Aorta (tissue), 5 donors: ENCODE measurements around the gene CPEB1. TPM values are rescaled to one million over a fixed set of nuclear protein-coding genes. Genes with fewer than 3 reads are reported as not detected.

Experiments used
- ATAC-seq: fragments of 200-7000 bp; cut with Tn5 transposase; one replicate; pipeline ENCODE4 v1.9.1; 2022; ENCODE audit warnings: moderate library complexity; ENCODE audit not compliant: low FRiP score
- DNase-seq, 2 donors: peaks; one replicate each; pipeline ENCODE4 v3.0.0-alpha.2; 2020
- H3K27ac ChIP-seq, 2 donors: one replicate each; pipeline ENCODE4 v1.5.1; 2013; ENCODE audit warnings: low read length in 2 of 2, mild to moderate bottlenecking in 2 of 2, moderate library complexity in 2 of 2, control low read depth in 1 of 2, inconsistent platforms in 1 of 2, low read depth in 1 of 2
- H3K27me3 ChIP-seq, 2 donors: one replicate each; pipeline ENCODE4 v1.6.1; 2013; ENCODE audit warnings: control low read depth in 1 of 2, low read length in 1 of 2, mild to moderate bottlenecking in 1 of 2, moderate library complexity in 1 of 2; ENCODE audit not compliant: insufficient read depth in 2 of 2, control insufficient read depth in 1 of 2
- H3K36me3 ChIP-seq, 2 donors: one replicate each; pipeline ENCODE4 v1.6.1; 2013; ENCODE audit warnings: control low read depth in 1 of 2, low read length in 1 of 2, mild to moderate bottlenecking in 1 of 2; ENCODE audit not compliant: insufficient read depth in 2 of 2, control insufficient read depth in 1 of 2
- H3K4me1 ChIP-seq, 2 donors: one replicate each; pipeline ENCODE4 v1.6.1; 2013; ENCODE audit warnings: low read length in 2 of 2, control low read depth in 1 of 2, mild to moderate bottlenecking in 1 of 2, moderate library complexity in 1 of 2; ENCODE audit not compliant: insufficient read depth in 2 of 2, control insufficient read depth in 1 of 2
- H3K4me3 ChIP-seq, 2 donors: one replicate each; pipeline ENCODE4 v1.5.1; 2013; ENCODE audit warnings: low read length in 2 of 2, control low read depth in 1 of 2, mild to moderate bottlenecking in 1 of 2
- H3K9me3 ChIP-seq: one replicate; pipeline ENCODE4 v1.6.1; 2013; ENCODE audit warnings: mild to moderate bottlenecking, low read length; ENCODE audit not compliant: control insufficient read depth
- WGBS, 2 donors: extraction: QIAGEN DNeasy Blood & Tissue Kit; methylation state at CpG; one replicate each; pipeline ENCODE4 v1.1.7; 2013; 5-methylcytosine and 5-hydroxymethylcytosine counted together
- intact Hi-C, 2 donors: fragments of 100-400 bp; cut with DNase I; formaldehyde crosslinking; loops; one replicate each; pipeline versions ENCODE4 v1.14.2 to v1.15.0; 2022
- polyA plus RNA-seq, 2 donors: library from polyadenylated mRNA; stranded (reverse); fragments of 200-250 nt; gene quantifications; one replicate each; pipeline ENCODE4 v1.2.3, GENCODE V29; 2013
- total RNA-seq, 2 donors: library from RNA; stranded (reverse); fragmentation: NEBNext Ultra II Directional; extraction: Animal tissue kit (Norgen Biotek cat#: 25700); gene quantifications; one replicate each; pipeline ENCODE4 v1.2.1, GENCODE V29; 2021
- donor health status: healthy with polysubstance abuse.
- donor health status: Bipolar disorder and iron deficiency.
- donor health status: DM: no; HTN: no; CAD: no.
- donor health status: DM: no; HTN: no; CAD: no.
- donor health status: DM: yes; HTN: yes; CAD: no.

The CPEB1 gene
- total and polyA plus RNA-seq, 4 donors = 0.88 to 10.3 (median 2.6) TPM

DNA sequence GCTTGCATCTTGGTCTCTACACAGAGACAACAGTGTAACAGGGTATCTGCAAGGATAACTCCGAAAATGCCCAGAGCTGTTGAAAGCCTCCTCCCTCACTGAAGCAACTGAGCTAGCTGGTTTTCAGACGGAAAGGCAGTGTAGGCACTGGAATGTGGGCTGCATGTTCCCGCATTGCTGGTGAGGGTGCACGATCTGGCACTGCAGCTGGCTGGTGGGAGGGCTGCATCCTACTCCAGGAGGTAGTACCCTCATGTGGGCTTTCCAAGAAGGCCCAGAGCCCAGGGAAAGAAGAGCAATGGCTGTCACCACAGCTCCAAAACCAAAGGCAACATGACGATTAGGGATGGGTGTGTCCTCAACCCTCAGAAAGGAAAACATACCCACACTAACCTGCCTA lies 78.2 kb downstream of the CPEB1 start:
- H3K4me3 ChIP-seq = no peak overlapping the region
- DNase-seq (no peak), ATAC-seq (no peak)
- H3K4me1 ChIP-seq = no peaks in the 10 kb centered on the region
- no peaks in the 10 kb centered on the region for H3K9me3 ChIP-seq
- no peaks in the 10 kb centered on the region for H3K27me3 ChIP-seq
- intact Hi-C loops = no loop called here
- no peak overlapping the region for H3K27ac ChIP-seq
- 79 to 81% methylated on average over 5 of the region's 5 CpGs for WGBS, 2 donors
- no peaks in the 10 kb centered on the region for H3K36me3 ChIP-seq

DNA sequence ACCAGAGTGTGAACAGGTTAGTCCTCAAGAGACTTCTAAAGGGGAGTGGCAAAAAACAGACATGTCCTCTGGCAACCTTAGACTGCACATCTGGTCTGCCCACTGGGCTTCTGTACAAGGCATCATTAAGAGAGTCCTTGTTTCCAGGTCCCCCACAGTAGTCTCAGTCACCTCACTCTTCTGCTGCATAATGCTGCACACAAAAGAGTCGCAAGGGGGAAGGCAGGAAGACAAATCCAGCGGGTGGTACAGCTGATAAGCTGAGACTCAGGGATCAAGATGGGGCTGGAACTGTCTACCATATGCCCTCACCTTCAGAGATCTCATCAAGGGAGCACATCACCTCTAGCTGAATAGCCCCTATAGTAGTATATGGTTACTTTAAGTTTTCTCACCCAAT lies 79.5 kb downstream of the CPEB1 start:
- no peak overlapping the region for H3K27ac ChIP-seq
- H3K9me3 ChIP-seq = no peaks in the 10 kb centered on the region
- intact Hi-C loops = no loop called here
- DNase-seq = no peak
- 86 to 95% methylated on average over 2 of the region's 2 CpGs for WGBS, 2 donors
- ATAC-seq = no peak
- no peaks in the 10 kb centered on the region for H3K4me1 ChIP-seq
- no peaks in the 10 kb centered on the region for H3K27me3 ChIP-seq
- H3K4me3 ChIP-seq = no peak overlapping the region
- no peaks in the 10 kb centered on the region for H3K36me3 ChIP-seq

- H3K27me3 ChIP-seq = no peaks in the 10 kb centered on the region
- no peaks in the 10 kb centered on the region for H3K9me3 ChIP-seq
- no peaks in the 10 kb centered on the region for H3K36me3 ChIP-seq
- ATAC-seq (no peak), DNase-seq (no peak)
- WGBS, 2 donors = 79 to 81% methylated on average over 1 of the region's 1 CpG
- intact Hi-C loops = no loop called here
- no peak overlapping the region for H3K4me3 ChIP-seq
- H3K4me1 ChIP-seq = no peaks in the 10 kb centered on the region
- H3K27ac ChIP-seq = no peak overlapping the region
Measured at GRCh38 chr15:82566690-82567089, 80.5 kb downstream of the CPEB1 start.

- DNase-seq = no peak
- Histone ChIP-seq H3K27ac (no peak overlapping the region), H3K4me3 (no peak overlapping the region), H3K9me3 (no peaks in the 10 kb centered on the region), H3K4me1 (no peaks in the 10 kb centered on the region), H3K27me3 (no peaks in the 10 kb centered on the region), H3K36me3 (no peaks in the 10 kb centered on the region)
- ATAC-seq = no peak
- intact Hi-C loops = no loop called here
- 57 to 61% methylated on average over 1 of the region's 1 CpG for WGBS, 2 donors
Measured at GRCh38 chr15:82558502-82558901, 88.7 kb downstream of the CPEB1 start.

- intact Hi-C loops = no loop called here
- Histone ChIP-seq H3K27ac (no peak overlapping the region), H3K36me3 (peaks cover 0 to 2% of the 10 kb centered on the region in 2 donors), H3K27me3 (no peaks in the 10 kb centered on the region), H3K4me1 (no peaks in the 10 kb centered on the region), H3K4me3 (no peak overlapping the region), H3K9me3 (no peaks in the 10 kb centered on the region)
- ATAC-seq (no peak), DNase-seq (no peak)
- WGBS, 2 donors = 70 to 72% methylated on average over 7 of the region's 7 CpGs
Measured at GRCh38 chr15:82556315-82557035, 90.7 kb downstream of the CPEB1 start.

GRCh38 chr15:82554849-82555248 lies 92.3 kb downstream of the CPEB1 start:
- Histone ChIP-seq H3K27ac (no peak overlapping the region), H3K36me3 (peaks cover 0 to 2% of the 10 kb centered on the region in 2 donors), H3K27me3 (no peaks in the 10 kb centered on the region), H3K4me3 (no peak overlapping the region), H3K9me3 (no peaks in the 10 kb centered on the region), H3K4me1 (no peaks in the 10 kb centered on the region)
- 93 to 94% methylated on average over 2 of the region's 2 CpGs for WGBS, 2 donors
- intact Hi-C loops = no loop called here
- no peak for ATAC-seq
- no peak for DNase-seq

DNA sequence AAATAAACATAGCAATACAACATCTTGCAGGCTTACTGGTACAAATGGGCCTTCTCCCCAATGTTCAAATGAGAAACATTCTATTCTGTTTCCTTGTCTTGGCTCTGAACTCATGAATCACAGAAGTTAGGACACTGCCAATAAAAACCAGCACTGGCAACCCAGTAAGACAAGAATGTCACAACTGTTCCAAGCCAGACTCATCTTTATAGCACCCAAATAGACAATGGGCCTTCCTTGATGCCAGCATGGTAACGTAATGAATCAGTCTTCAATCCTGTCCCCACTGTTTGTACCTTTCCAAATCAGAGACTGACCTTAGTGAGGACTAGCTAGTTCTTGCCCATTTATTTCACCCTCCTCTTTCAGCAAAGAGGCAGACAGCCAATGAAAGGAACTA lies 92.8 kb downstream of the CPEB1 start:
- Histone ChIP-seq H3K27me3 (no peaks in the 10 kb centered on the region), H3K9me3 (no peaks in the 10 kb centered on the region), H3K4me3 (no peak overlapping the region), H3K4me1 (no peaks in the 10 kb centered on the region), H3K36me3 (peaks cover 0 to 2% of the 10 kb centered on the region in 2 donors), H3K27ac (no peak overlapping the region)
- intact Hi-C loops = no loop called here
- ATAC-seq = no peak
- 81 to 91% methylated on average over 1 of the region's 1 CpG for WGBS, 2 donors
- DNase-seq = no peak

- WGBS, 2 donors = 88 to 94% methylated on average over 1 of the region's 1 CpG
- no peak for DNase-seq
- Histone ChIP-seq H3K4me1 (no peaks in the 10 kb centered on the region), H3K36me3 (peaks cover 0 to 2% of the 10 kb centered on the region in 2 donors), H3K4me3 (no peak overlapping the region), H3K9me3 (no peaks in the 10 kb centered on the region), H3K27me3 (no peaks in the 10 kb centered on the region), H3K27ac (no peak overlapping the region)
- no peak for ATAC-seq
- intact Hi-C loops = no loop called here
Measured at GRCh38 chr15:82553846-82554245, 93.3 kb downstream of the CPEB1 start.

DNA sequence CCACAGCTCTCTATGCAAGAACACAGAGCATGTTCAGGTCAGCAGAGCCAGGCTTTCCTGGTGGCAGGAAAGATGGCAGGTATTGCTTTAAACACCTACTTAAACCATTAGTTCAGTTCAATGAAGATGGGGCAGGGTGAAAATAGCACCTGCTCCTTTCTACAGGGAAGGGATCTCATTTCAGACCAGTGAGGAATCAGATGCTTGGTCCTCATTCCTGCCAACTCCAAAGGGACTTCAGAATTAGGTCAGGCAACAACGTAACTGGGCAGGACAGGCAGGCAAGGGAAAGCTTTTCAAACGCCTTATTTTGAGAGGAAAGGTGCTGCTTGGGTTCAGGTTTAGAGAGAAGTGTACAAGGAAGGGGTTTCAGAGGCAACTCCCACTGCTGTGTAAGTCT lies 94.3 kb downstream of the CPEB1 start:
- Histone ChIP-seq H3K27me3 (no peaks in the 10 kb centered on the region), H3K9me3 (no peaks in the 10 kb centered on the region), H3K27ac (no peak overlapping the region), H3K4me1 (no peaks in the 10 kb centered on the region), H3K36me3 (peaks cover 0 to 2% of the 10 kb centered on the region in 2 donors), H3K4me3 (no peak overlapping the region)
- intact Hi-C loops = no loop called here
- no peak for DNase-seq
- no peak for ATAC-seq
- WGBS, 2 donors = 74 to 75% methylated on average over 2 of the region's 2 CpGs
